Neural crest cell (in vitro differentiated cells): Measurements from ENCODE around the gene ADIG. TPM values are rescaled to one million over a fixed set of nuclear protein-coding genes. Genes with fewer than 3 reads are reported as not detected.

Experiments
- DNase-seq: peaks from one replicate; pipeline ENCODE4 v3.0.0; 2021; ENCODE audit warnings: low read depth, mixed read lengths, low spot score
- H3K27ac Mint-ChIP-seq: one replicate; pipeline ENCODE4 v1.8.0; 2021; ENCODE audit warnings: mild to moderate bottlenecking, mixed read lengths; ENCODE audit not compliant: unreplicated experiment
- H3K27me3 Mint-ChIP-seq: 2 replicates; pipeline ENCODE4 v1.8.0; 2021; ENCODE audit warnings: low read depth, mild to moderate bottlenecking, mixed read lengths
- H3K36me3 Mint-ChIP-seq: 2 replicates; pipeline ENCODE4 v1.8.0; 2021; ENCODE audit warnings: low read depth, mild to moderate bottlenecking, mixed read lengths
- H3K4me1 Mint-ChIP-seq: 2 replicates; pipeline ENCODE4 v1.8.0; 2021; ENCODE audit warnings: mixed read lengths
- H3K4me3 Mint-ChIP-seq: one replicate; pipeline ENCODE4 v1.8.0; 2021; ENCODE audit warnings: mild to moderate bottlenecking, mixed read lengths
- H3K9me3 Mint-ChIP-seq: 2 replicates; pipeline ENCODE4 v1.8.0; 2021; ENCODE audit warnings: mixed read lengths
- total RNA-seq: library from RNA; stranded (reverse); gene quantifications from 2 replicates; pipeline ENCODE4 v1.2.1, GENCODE V29; 2021
- TF ChIP-seq, protein P1 (sequence below): fragments of 200-600 bp; sonication (generic); conservative IDR thresholded peaks from 2 replicates; pipeline ENCODE4 v1.5.0; 2021; ENCODE audit warnings: antibody characterized with exemption, mild to moderate bottlenecking

The ADIG gene
- total RNA-seq, 1 donor from 2014 or later: not detected

DNA sequence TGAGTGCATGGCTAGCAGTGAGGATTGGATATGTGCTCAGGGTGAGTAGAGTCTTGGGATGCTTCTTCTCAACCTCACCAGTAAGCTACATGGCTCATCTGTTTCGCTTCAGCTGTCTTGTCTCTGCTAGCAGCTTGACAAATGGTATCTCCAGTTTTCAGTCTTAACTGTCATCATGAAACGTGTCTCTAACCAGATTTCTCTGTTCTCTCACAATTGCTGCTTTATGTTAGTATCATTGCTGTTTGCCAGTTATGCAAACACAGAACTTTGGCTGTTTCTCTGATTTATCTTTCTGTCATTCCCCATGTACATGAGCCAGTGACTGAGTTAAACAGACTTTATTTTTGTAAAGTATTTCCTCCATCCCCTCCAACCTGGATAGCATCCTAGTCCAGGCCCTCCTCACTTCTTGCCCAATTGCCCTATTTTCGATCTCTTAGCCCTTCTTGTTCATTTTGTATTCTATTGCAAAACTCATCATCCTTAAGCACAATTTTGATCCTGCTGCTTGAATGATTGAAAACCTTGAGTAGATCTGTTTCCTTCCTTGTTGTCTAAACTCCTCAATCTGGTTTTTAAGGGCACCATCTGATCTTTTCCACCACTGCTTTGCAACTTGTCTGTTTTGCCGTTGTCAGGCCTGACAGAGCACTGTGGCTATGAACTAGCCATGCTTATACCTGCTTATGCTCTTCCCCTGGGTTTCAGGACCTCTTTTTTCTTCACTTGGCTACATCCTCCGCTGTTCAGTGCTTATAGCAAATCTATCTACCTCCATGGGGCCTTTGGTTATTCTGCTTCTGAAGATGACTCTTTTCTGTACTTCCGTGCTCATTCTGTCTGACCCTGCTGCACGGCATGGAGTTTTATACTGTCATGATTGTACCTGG lies 37.7 kb upstream of the ADIG start:
- H3K36me3 Mint-ChIP-seq: peaks cover 12% of the 10 kb centered on the region
- H3K27ac Mint-ChIP-seq: no peak overlapping the region
- H3K4me1 Mint-ChIP-seq: no peaks in the 10 kb centered on the region
- TF ChIP-seq, protein P1, sequence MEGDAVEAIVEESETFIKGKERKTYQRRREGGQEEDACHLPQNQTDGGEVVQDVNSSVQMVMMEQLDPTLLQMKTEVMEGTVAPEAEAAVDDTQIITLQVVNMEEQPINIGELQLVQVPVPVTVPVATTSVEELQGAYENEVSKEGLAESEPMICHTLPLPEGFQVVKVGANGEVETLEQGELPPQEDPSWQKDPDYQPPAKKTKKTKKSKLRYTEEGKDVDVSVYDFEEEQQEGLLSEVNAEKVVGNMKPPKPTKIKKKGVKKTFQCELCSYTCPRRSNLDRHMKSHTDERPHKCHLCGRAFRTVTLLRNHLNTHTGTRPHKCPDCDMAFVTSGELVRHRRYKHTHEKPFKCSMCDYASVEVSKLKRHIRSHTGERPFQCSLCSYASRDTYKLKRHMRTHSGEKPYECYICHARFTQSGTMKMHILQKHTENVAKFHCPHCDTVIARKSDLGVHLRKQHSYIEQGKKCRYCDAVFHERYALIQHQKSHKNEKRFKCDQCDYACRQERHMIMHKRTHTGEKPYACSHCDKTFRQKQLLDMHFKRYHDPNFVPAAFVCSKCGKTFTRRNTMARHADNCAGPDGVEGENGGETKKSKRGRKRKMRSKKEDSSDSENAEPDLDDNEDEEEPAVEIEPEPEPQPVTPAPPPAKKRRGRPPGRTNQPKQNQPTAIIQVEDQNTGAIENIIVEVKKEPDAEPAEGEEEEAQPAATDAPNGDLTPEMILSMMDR: no peak
- DNase-seq: no peak
- no peaks in the 10 kb centered on the region for H3K27me3 Mint-ChIP-seq
- no peaks in the 10 kb centered on the region for H3K9me3 Mint-ChIP-seq
- no peak overlapping the region for H3K4me3 Mint-ChIP-seq

DNA sequence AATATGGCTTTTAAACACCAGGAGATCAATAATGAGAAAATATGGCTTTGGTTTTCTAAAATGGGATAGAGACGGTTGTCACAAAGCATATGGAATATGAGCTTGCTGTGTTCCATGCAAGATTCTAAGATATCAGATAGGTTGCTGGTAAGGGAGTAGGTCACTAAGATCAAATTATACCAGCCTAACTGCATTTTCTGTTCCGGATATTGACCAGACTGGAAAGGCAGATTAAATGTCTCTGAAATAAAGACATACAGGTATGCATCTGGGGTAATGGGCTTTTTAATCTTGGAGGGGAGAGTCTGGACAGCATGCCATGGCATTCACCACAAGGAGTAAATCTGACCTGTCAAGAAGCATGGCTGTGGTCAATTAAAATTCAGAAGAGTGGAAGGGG lies 35.2 kb upstream of the ADIG start:
- Mint-ChIP-seq H3K27me3 (no peaks in the 10 kb centered on the region), H3K9me3 (no peaks in the 10 kb centered on the region), H3K36me3 (peaks cover 17% of the 10 kb centered on the region), H3K4me1 (peaks cover 5% of the 10 kb centered on the region), H3K4me3 (no peak overlapping the region), H3K27ac (no peak overlapping the region)
- no peak for DNase-seq
- TF ChIP-seq, protein P1: no peak

DNA sequence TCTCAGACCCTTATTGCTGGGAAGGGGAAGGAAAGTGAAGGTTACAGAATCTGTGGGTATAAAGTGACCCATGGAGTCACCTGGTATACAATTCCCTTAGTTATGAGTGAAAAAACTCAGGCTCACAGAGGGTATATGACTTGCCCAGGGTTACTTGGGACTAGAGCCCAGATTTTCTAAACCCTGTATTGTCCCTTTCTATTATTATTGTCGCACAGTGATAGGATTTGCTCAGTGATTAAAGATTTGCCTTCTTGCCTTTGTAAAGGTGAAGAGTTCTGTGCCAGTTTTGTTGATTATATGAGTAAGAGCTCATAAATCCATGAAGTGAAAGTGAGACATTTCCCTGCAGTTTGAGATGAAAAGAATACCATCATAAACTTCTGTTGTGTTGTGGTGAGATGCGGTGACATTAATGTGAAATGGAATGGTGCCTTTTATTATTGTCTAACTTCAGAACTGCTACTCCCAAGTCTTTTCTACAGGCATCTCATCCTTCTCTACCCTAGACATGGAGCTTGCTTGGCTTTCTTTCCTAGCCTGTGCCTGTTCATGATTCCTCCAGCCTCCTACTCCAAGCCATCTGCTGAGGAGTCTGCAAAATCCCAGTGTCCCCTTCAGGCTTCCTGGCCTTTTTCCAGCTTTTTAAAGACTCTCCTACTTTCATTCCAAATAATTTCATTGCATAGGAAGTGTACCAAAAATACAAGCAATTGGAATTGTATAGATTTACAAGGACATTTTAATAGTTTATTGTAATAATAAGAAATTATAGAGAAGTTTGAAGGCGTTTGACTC lies 33.5 kb upstream of the ADIG start:
- Mint-ChIP-seq H3K36me3 (peaks cover 17% of the 10 kb centered on the region), H3K4me3 (no peak overlapping the region), H3K9me3 (no peaks in the 10 kb centered on the region), H3K4me1 (peaks cover 5% of the 10 kb centered on the region), H3K27ac (no peak overlapping the region), H3K27me3 (no peaks in the 10 kb centered on the region)
- no peak for DNase-seq
- TF ChIP-seq, protein P1: no peak

DNA sequence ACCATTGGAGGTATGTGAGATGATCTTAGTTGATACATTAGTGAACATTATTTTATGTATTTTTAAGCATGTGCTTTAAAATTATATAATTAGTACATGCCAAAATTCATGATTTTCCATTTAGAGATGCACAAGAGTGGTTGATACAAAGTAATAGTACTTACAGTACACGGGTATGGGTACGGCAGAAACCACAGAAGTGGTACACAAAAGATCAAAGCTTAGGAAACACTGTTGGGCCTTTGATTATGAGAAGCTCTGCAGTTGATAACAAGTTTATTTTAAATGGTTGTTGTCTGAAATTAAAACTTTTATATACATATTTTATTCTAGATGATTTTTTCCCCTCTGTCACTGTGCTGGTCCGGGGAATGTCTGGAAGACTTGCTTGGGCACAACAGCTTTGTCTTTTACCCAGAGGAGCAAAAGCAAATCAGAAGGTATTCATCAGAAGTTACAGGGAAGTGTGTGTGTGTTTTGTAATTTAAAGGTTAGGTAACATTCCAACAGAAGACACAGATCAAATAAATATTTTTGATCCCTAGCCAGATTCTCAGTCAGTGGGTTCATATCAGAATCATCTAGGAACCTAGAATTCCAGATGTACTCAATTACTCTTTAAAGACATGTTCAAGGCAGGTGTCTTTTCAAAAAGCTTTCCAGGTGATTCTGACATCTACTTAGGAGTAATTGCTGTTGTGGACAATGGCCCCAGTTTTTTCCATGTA lies 32.5 kb upstream of the ADIG start:
- Mint-ChIP-seq H3K4me3 (no peak overlapping the region), H3K27ac (no peak overlapping the region), H3K27me3 (no peaks in the 10 kb centered on the region), H3K9me3 (no peaks in the 10 kb centered on the region), H3K4me1 (peaks cover 5% of the 10 kb centered on the region), H3K36me3 (peaks cover 12% of the 10 kb centered on the region)
- no peak for DNase-seq
- TF ChIP-seq, protein P1: no peak

DNA sequence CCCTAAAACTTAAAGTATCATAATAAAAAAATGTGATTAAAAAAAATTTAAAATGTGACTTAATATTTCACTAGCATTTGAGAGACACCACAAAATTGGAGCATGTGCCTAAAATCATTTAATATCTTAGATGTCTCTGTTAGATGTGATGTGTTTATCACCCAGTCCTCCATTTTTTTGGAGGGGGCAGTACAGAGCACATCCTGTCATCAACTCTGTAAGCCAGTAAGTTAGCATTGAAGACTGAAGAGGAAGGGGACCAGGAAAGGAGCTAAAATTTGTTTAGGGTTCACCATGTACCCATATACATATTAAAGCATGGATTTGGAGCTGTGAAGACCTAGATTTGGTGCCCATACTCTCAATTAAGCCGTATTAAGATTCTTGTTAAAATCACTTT lies 30.7 kb upstream of the ADIG start:
- Mint-ChIP-seq H3K4me1 (peaks cover 5% of the 10 kb centered on the region), H3K4me3 (no peak overlapping the region), H3K36me3 (peaks cover 14% of the 10 kb centered on the region), H3K27ac (no peak overlapping the region), H3K27me3 (no peaks in the 10 kb centered on the region), H3K9me3 (no peaks in the 10 kb centered on the region)
- TF ChIP-seq, protein P1: peak; percentile 49
- DNase-seq: no peak
